ENCODE data around the gene COL23A1. TPM values are rescaled to one million over a fixed set of nuclear protein-coding genes. Genes with fewer than 3 reads are reported as not detected.
A peak's percentile ranks its signal among the peaks of the same experiment; 100 is the strongest.

The COL23A1 gene
- total and polyA plus RNA-seq, 2 of the 13 experiments (the other 11 are each of a cell fraction or from before 2014, with no cell fraction given), result not detected

- no peak for TF ChIP-seq PRDM15 (CRISPR knock-in tag; IDR thresholded peaks at IDR 0.05)
- TF ChIP-seq TFDP1 (CRISPR knock-in tag; IDR thresholded peaks at IDR 0.05; ENCODE audit: borderline replicate concordance), result no peak
- TF ChIP-seq ZFP36 (IDR thresholded peaks at IDR 0.05; ENCODE audit: borderline replicate concordance, low read depth, low read length, partially characterized antibody), result no peak
- 0 out of 2 replicates have a peak, but pooled peaks have one; percentile 19 for TF ChIP-seq MXD1 (CRISPR knock-in tag; IDR thresholded peaks at IDR 0.05)
- no peak for TF ChIP-seq SAP130 (CRISPR knock-in tag; IDR thresholded peaks at IDR 0.05; ENCODE audit: low read depth)
- TF ChIP-seq MED8 (CRISPR knock-in tag; IDR thresholded peaks at IDR 0.05; ENCODE audit: insufficient replicate concordance), result peak; percentile 17
- TF ChIP-seq ARNT (IDR thresholded peaks at IDR 0.05), result no peak
- TF ChIP-seq ZNF782 (CRISPR knock-in tag; IDR thresholded peaks at IDR 0.05; ENCODE audit: borderline replicate concordance), result no peak
- TF ChIP-seq ZNF101 (CRISPR knock-in tag; IDR thresholded peaks at IDR 0.05; ENCODE audit: borderline replicate concordance, low read depth), result no peak
- TF ChIP-seq ZNF878 (CRISPR knock-in tag; IDR thresholded peaks at IDR 0.05), result 0 out of 2 replicates have a peak, but pooled peaks have one; percentile 66
- TF ChIP-seq YY1 (IDR thresholded peaks at IDR 0.05; ENCODE audit: insufficient read depth, insufficient replicate concordance, low read depth, low read length), result no peak
- TF ChIP-seq SIN3B (IDR thresholded peaks at IDR 0.05; ENCODE audit: low read length), result no peak
- no peak for TF ChIP-seq RARG (CRISPR knock-in tag; IDR thresholded peaks at IDR 0.05; ENCODE audit: low read depth)
- no peak for TF ChIP-seq SMARCE1 (IDR thresholded peaks at IDR 0.05; ENCODE audit: borderline replicate concordance)
- TF ChIP-seq HOXA9 (CRISPR knock-in tag; IDR thresholded peaks at IDR 0.05; ENCODE audit: borderline replicate concordance), result no peak
- TF ChIP-seq ZSCAN29 (CRISPR knock-in tag; conservative IDR thresholded peaks at IDR 0.05), result no peak
- 0 out of 2 replicates have a peak, but pooled peaks have one; percentile 42 for TF ChIP-seq ZNF660 (CRISPR knock-in tag; IDR thresholded peaks at IDR 0.05; ENCODE audit: borderline replicate concordance, low read depth)
- no peak for TF ChIP-seq SOX5 (CRISPR knock-in tag; IDR thresholded peaks at IDR 0.05; ENCODE audit: borderline replicate concordance)
- TF ChIP-seq IKZF4 (CRISPR knock-in tag; IDR thresholded peaks at IDR 0.05; ENCODE audit: borderline replicate concordance, low read depth, not compliant biosample characterization), result no peak
- TF ChIP-seq FOXC1 (CRISPR knock-in tag; IDR thresholded peaks at IDR 0.05; ENCODE audit: borderline replicate concordance), result no peak
- TF ChIP-seq ZNF160 (CRISPR knock-in tag; IDR thresholded peaks at IDR 0.05), result no peak
- TF ChIP-seq ZNF292 (CRISPR knock-in tag; IDR thresholded peaks at IDR 0.05; ENCODE audit: borderline replicate concordance, low read depth), result no peak
- TF ChIP-seq GMEB1 (CRISPR knock-in tag; IDR thresholded peaks at IDR 0.05; ENCODE audit: borderline replicate concordance), result no peak
Observed at GRCh38 chr5:178232920-178233429, 357.2 kb downstream of the COL23A1 start (continued).
